ENCODE data around the gene RALGPS1.

DNA sequence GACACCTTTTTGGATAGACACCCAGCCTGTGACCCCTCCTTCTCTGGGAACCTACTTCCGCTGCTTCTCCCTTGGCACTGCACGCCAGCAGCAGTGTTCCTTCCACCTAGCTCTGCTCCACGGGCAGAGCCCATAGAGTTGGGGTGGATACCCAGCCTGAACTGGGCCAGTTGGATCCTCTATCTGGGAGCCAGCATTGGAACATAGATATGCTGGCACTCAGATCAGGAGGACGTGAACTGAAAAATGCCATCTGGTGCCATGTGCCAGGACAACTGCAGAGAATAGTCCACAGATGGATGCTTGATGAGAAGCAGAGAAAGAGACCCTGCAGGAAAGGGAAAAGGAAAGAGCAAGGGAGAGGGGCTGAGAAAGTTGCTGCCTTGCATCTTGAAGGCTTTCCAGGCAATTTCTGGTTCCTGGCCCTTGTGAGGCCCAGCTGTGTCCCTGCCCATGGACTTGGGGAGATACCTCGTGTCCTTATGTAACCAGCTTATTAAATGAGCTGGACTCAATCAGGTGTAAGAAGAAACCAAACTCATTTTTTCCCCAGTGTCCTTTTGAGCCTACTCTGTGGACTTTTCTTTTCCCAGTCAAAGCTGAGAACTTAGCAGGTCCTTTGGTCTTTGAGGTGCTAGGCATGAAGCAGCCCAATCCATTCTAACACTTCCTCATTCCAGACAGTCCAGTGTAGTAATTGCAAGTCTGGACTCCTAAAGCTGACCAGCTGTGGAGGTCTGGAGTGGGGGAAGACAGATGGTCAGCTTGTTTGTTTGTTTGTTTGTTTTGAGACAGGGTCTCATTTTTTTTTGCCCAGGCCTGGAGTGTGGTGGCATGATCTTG, 168.8 kb downstream of the RALGPS1 start:
- TF ChIP-seq SUZ12 (IDR thresholded peaks at IDR 0.05; ENCODE audit: low read depth, low read length) (no peak), ZSCAN29 (CRISPR knock-in tag; conservative IDR thresholded peaks at IDR 0.05) (no peak), JUN (CRISPR knock-in tag; IDR thresholded peaks at IDR 0.05) (no peak), POLR2AphosphoS5 (IDR thresholded peaks at IDR 0.05; ENCODE audit: low read depth, low read length) (no peak), ARNT (IDR thresholded peaks at IDR 0.05) (no peak), CREM (IDR thresholded peaks at IDR 0.05) (no peak), CREM (CRISPR knock-in tag; IDR thresholded peaks at IDR 0.05) (no peak), FOXK1 (CRISPR knock-in tag; IDR thresholded peaks at IDR 0.05; ENCODE audit: borderline replicate concordance, low read depth) (no peak), CREB1 (IDR thresholded peaks at IDR 0.05) (no peak), CREB1 (CRISPR knock-in tag; IDR thresholded peaks at IDR 0.05) (no peak), BHLHE40 (IDR thresholded peaks at IDR 0.05; ENCODE audit: low read length) (no peak), NFE2L2 (IDR thresholded peaks at IDR 0.05; ENCODE audit: low read length) (no peak), JUNB (CRISPR knock-in tag; IDR thresholded peaks at IDR 0.05; ENCODE audit: borderline replicate concordance) (no peak)
- TF ChIP-seq, protein P1, sequence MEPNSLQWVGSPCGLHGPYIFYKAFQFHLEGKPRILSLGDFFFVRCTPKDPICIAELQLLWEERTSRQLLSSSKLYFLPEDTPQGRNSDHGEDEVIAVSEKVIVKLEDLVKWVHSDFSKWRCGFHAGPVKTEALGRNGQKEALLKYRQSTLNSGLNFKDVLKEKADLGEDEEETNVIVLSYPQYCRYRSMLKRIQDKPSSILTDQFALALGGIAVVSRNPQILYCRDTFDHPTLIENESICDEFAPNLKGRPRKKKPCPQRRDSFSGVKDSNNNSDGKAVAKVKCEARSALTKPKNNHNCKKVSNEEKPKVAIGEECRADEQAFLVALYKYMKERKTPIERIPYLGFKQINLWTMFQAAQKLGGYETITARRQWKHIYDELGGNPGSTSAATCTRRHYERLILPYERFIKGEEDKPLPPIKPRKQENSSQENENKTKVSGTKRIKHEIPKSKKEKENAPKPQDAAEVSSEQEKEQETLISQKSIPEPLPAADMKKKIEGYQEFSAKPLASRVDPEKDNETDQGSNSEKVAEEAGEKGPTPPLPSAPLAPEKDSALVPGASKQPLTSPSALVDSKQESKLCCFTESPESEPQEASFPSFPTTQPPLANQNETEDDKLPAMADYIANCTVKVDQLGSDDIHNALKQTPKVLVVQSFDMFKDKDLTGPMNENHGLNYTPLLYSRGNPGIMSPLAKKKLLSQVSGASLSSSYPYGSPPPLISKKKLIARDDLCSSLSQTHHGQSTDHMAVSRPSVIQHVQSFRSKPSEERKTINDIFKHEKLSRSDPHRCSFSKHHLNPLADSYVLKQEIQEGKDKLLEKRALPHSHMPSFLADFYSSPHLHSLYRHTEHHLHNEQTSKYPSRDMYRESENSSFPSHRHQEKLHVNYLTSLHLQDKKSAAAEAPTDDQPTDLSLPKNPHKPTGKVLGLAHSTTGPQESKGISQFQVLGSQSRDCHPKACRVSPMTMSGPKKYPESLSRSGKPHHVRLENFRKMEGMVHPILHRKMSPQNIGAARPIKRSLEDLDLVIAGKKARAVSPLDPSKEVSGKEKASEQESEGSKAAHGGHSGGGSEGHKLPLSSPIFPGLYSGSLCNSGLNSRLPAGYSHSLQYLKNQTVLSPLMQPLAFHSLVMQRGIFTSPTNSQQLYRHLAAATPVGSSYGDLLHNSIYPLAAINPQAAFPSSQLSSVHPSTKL (CRISPR knock-in tag; IDR thresholded peaks at IDR 0.05): no peak
- TF ChIP-seq, protein P2, sequence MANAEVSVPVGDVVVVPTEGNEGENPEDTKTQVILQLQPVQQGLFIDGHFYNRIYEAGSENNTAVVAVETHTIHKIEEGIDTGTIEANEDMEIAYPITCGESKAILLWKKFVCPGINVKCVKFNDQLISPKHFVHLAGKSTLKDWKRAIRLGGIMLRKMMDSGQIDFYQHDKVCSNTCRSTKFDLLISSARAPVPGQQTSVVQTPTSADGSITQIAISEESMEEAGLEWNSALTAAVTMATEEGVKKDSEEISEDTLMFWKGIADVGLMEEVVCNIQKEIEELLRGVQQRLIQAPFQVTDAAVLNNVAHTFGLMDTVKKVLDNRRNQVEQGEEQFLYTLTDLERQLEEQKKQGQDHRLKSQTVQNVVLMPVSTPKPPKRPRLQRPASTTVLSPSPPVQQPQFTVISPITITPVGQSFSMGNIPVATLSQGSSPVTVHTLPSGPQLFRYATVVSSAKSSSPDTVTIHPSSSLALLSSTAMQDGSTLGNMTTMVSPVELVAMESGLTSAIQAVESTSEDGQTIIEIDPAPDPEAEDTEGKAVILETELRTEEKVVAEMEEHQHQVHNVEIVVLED (CRISPR knock-in tag; IDR thresholded peaks at IDR 0.05; ENCODE audit: borderline replicate concordance): no peak
- TF ChIP-seq, protein P3, sequence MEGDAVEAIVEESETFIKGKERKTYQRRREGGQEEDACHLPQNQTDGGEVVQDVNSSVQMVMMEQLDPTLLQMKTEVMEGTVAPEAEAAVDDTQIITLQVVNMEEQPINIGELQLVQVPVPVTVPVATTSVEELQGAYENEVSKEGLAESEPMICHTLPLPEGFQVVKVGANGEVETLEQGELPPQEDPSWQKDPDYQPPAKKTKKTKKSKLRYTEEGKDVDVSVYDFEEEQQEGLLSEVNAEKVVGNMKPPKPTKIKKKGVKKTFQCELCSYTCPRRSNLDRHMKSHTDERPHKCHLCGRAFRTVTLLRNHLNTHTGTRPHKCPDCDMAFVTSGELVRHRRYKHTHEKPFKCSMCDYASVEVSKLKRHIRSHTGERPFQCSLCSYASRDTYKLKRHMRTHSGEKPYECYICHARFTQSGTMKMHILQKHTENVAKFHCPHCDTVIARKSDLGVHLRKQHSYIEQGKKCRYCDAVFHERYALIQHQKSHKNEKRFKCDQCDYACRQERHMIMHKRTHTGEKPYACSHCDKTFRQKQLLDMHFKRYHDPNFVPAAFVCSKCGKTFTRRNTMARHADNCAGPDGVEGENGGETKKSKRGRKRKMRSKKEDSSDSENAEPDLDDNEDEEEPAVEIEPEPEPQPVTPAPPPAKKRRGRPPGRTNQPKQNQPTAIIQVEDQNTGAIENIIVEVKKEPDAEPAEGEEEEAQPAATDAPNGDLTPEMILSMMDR (CRISPR knock-in tag; IDR thresholded peaks at IDR 0.05): no peak

Data from HepG2 (cell line).